SIG-M5 (cell line): ENCODE data around the gene LMNA.

Source experiments
- DNase-seq: peaks from one replicate; lab custom pipeline; 2025; lab: John Stamatoyannopoulos, UW

LMNA gene

GRCh38 chr1:156082309-156083091 lies 32.0 kb upstream of the LMNA start, which contains the start of gene MEX3A:
Gene MEX3A (minus strand): TSS chr1:156082465. CDS start chr1:156081998, 467 bp downstream.
- DNase-seq: no peak

- no peak for DNase-seq
These were observed 30.4 kb upstream of the LMNA start for GRCh38 chr1:156083800-156084790.

GRCh38 chr1:156086256-156086662 lies 28.3 kb upstream of the LMNA start:
- no peak for DNase-seq

- DNase-seq: no peak
These were observed 24.8 kb upstream of the LMNA start for GRCh38 chr1:156089704-156090103.

GRCh38 chr1:156090138-156090839 lies 24.2 kb upstream of the LMNA start:
- no peak for DNase-seq

GRCh38 chr1:156090840-156091188 lies 23.7 kb upstream of the LMNA start:
- no peak for DNase-seq

GRCh38 chr1:156091610-156092009 lies 22.9 kb upstream of the LMNA start:
- no peak for DNase-seq

GRCh38 chr1:156095906-156096508 lies 18.5 kb upstream of the LMNA start:
- DNase-seq: no peak

- DNase-seq: no peak
These were observed 17.7 kb upstream of the LMNA start for GRCh38 chr1:156096640-156097391.

- DNase-seq: no peak
These were observed 16.9 kb upstream of the LMNA start for GRCh38 chr1:156097499-156098178.

GRCh38 chr1:156098784-156099183 lies 15.7 kb upstream of the LMNA start:
- no peak for DNase-seq

GRCh38 chr1:156099282-156099681 lies 15.2 kb upstream of the LMNA start:
- no peak for DNase-seq

GRCh38 chr1:156100205-156100995 lies 14.1 kb upstream of the LMNA start:
- no peak for DNase-seq

GRCh38 chr1:156101880-156102279 lies 12.6 kb upstream of the LMNA start:
- no peak for DNase-seq

- DNase-seq: no peak
These were observed 11.6 kb upstream of the LMNA start for GRCh38 chr1:156102633-156103511.

- DNase-seq: no peak
These were observed 11.0 kb upstream of the LMNA start for GRCh38 chr1:156103521-156103947.

GRCh38 chr1:156104065-156104810 lies 10.3 kb upstream of the LMNA start:
- no peak for DNase-seq
